Ishikawa (cell line): Measurements from ENCODE around the gene GALNT2.

Experiments
- CEBPB ChIP-seq: IDR thresholded peaks from 2 replicates; pipeline ENCODE4 v1.6.1; 2012
- NFIC ChIP-seq: IDR thresholded peaks from 2 replicates; pipeline ENCODE4 v1.6.1; 2012
- TAF1 ChIP-seq: IDR thresholded peaks from 2 replicates; pipeline ENCODE4 v1.6.1; 2012; ENCODE audit warnings: low read depth, mild to moderate bottlenecking
- TF ChIP-seq, protein P1 (sequence below): IDR thresholded peaks from 2 replicates; pipeline ENCODE4 v1.6.1; 2012; ENCODE audit warnings: low read depth, mild to moderate bottlenecking
- TF ChIP-seq, protein P2 (sequence below): IDR thresholded peaks from 2 replicates; pipeline ENCODE4 v1.6.1; 2012

DNA sequence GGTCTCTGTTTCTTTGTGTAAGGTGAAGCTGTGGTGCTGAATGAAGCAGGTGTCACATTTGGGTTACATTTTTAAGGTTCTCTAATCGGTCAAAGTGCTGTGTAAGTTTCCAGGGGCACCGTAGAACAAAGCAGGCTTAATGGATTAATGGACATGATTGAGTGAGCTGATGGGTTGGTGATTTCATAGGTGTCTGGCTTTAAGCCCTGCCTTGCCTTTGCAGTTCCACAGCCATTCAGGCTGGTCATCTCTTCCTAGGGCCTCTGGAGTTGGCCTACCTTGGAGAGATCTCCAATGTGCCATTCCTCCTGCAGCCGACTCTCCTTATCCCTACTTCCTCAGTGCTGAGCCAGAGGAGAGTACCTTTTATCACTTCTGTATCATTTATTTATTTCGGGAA, 15.2 kb downstream of the GALNT2 start:
- TF ChIP-seq CEBPB (no peak), TAF1 (no peak), NFIC (no peak)
- TF ChIP-seq, protein P1, sequence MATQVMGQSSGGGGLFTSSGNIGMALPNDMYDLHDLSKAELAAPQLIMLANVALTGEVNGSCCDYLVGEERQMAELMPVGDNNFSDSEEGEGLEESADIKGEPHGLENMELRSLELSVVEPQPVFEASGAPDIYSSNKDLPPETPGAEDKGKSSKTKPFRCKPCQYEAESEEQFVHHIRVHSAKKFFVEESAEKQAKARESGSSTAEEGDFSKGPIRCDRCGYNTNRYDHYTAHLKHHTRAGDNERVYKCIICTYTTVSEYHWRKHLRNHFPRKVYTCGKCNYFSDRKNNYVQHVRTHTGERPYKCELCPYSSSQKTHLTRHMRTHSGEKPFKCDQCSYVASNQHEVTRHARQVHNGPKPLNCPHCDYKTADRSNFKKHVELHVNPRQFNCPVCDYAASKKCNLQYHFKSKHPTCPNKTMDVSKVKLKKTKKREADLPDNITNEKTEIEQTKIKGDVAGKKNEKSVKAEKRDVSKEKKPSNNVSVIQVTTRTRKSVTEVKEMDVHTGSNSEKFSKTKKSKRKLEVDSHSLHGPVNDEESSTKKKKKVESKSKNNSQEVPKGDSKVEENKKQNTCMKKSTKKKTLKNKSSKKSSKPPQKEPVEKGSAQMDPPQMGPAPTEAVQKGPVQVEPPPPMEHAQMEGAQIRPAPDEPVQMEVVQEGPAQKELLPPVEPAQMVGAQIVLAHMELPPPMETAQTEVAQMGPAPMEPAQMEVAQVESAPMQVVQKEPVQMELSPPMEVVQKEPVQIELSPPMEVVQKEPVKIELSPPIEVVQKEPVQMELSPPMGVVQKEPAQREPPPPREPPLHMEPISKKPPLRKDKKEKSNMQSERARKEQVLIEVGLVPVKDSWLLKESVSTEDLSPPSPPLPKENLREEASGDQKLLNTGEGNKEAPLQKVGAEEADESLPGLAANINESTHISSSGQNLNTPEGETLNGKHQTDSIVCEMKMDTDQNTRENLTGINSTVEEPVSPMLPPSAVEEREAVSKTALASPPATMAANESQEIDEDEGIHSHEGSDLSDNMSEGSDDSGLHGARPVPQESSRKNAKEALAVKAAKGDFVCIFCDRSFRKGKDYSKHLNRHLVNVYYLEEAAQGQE: no peak
- TF ChIP-seq, protein P2, sequence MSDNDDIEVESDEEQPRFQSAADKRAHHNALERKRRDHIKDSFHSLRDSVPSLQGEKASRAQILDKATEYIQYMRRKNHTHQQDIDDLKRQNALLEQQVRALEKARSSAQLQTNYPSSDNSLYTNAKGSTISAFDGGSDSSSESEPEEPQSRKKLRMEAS: no peak
